PC-9 (cell line): ENCODE measurements around the gene APOC3.

Experiments
- CTCF ChIP-seq: fragments of 200-600 bp; sonication (generic); conservative IDR thresholded peaks from 2 replicates; pipeline ENCODE4 v1.6.1; 2017; ENCODE audit warnings: mixed run types, antibody characterized with exemption, mild to moderate bottlenecking, moderate library complexity
- EZH2 ChIP-seq: fragments of 200-600 bp; sonication (generic); IDR thresholded peaks from 2 replicates; pipeline ENCODE4 v1.8.0; 2017; ENCODE audit warnings: antibody characterized with exemption, low read depth

- TF ChIP-seq CTCF, result no peak
- no peak for TF ChIP-seq EZH2
Observed at GRCh38 chr11:116836632-116836991, 6.9 kb downstream of the APOC3 start.
